Memory B cell (primary cell): Measurements from ENCODE around the gene SLMAP.
"Not testable (repeated sequence)": the region's sequence is repeated elsewhere in the genome, so short reads cannot be mapped to it uniquely, and the experiment has no call there.

ENCODE experiments used
- ATAC-seq: fragments of 150-1000 bp; cut with Tn5 transposase; 2 replicates; pipeline ENCODE4 v1.10.0; 2021; ENCODE audit warnings: low read depth, mild to moderate bottlenecking, moderate library complexity
- DNase-seq, 2 donors: peaks; one replicate each; pipeline ENCODE4 v3.0.0; 2022; ENCODE audit warnings: low spot score in 2 of 2
- H3K27ac Mint-ChIP-seq: one replicate; pipeline ENCODE4 v1.8.0; 2022; ENCODE audit warnings: mild to moderate bottlenecking, moderate library complexity, mixed read lengths
- H3K27me3 Mint-ChIP-seq: one replicate; pipeline ENCODE4 v1.8.0; 2022; ENCODE audit warnings: mixed read lengths
- H3K36me3 Mint-ChIP-seq: one replicate; pipeline ENCODE4 v1.8.0; 2022; ENCODE audit warnings: mild to moderate bottlenecking, mixed read lengths
- H3K4me1 Mint-ChIP-seq: one replicate; pipeline ENCODE4 v1.8.0; 2022; ENCODE audit warnings: mixed read lengths
- H3K4me3 Mint-ChIP-seq: one replicate; pipeline ENCODE4 v1.8.0; 2022; ENCODE audit warnings: mild to moderate bottlenecking, moderate library complexity, mixed read lengths
- H3K9me3 Mint-ChIP-seq: one replicate; pipeline ENCODE4 v1.8.0; 2022; ENCODE audit warnings: mixed read lengths

Gene SLMAP

DNA sequence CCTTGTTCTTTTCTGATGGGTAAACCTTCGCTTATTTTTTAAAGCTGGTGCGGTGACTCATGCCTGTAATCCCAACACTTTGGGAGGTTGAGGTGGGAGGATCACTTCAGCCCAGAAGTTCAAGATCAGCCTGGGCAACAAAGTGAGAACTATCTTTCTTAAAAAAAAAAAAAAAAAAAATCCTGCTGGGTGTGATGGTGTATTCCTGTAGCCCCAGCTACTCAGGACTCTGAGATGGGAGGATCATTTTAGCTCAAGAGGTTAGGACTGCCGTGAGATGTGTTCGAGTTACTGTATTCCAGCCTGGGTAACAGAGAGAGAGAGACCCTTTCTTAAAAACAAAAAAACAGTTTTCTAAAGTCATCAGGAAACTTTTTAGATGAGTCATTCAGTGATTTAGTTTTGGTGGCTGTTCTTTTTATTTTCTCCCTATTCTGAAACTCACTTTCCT, 37.7 kb downstream of the SLMAP start:
- H3K27ac Mint-ChIP-seq, result no peak overlapping the region
- H3K4me3 Mint-ChIP-seq, result no peak overlapping the region
- no peaks in the 10 kb centered on the region for H3K9me3 Mint-ChIP-seq
- peaks cover 2% of the 10 kb centered on the region for H3K36me3 Mint-ChIP-seq
- DNase-seq (no peak), ATAC-seq (no peak)
- no peaks in the 10 kb centered on the region for H3K27me3 Mint-ChIP-seq
- H3K4me1 Mint-ChIP-seq, result peaks cover 17% of the 10 kb centered on the region

DNA sequence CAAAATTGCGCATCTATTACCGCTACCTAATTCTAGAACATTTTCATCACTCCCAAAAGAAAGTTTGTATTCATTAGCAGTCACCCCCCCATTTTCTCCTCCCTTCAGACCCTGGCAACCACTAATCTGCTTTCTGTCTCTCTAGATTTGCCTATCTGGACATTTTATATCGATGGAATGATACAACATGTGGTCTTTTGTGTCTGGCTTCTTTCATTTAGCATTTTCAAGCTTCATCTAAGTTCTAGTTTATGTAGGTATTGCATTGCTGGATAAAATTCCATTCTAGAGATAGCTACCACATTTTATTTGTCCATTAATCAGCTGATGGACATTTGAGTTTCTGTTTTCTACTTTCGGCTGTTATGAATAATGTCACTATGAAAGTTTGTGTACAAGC, 38.4 kb downstream of the SLMAP start:
- Mint-ChIP-seq H3K27ac (no peak overlapping the region), H3K4me3 (no peak overlapping the region), H3K27me3 (no peaks in the 10 kb centered on the region), H3K4me1 (peaks cover 17% of the 10 kb centered on the region), H3K9me3 (no peaks in the 10 kb centered on the region), H3K36me3 (peaks cover 2% of the 10 kb centered on the region)
- no peak for DNase-seq
- ATAC-seq, result no peak

DNA sequence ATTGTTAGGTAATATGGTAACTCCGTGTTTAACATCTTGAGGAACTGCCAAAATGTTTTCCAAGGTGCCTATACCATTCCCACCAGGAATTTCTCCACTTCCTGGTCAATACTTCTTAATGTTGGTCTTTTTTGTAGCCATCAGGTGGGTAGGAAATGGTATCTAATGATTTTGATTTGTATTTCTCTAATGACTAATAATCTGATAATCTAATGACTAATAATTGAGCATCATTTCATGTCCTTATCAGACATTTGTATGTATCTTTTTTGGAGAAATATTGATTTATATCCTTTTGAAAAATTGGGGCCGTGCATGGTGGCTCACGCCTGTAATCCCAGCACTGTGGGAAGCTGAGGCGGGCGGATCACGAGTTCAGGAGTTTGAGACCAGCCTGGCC, 38.8 kb downstream of the SLMAP start:
- no peak overlapping the region for H3K4me3 Mint-ChIP-seq
- H3K4me1 Mint-ChIP-seq, result peaks cover 17% of the 10 kb centered on the region
- ATAC-seq, result no peak

DNA sequence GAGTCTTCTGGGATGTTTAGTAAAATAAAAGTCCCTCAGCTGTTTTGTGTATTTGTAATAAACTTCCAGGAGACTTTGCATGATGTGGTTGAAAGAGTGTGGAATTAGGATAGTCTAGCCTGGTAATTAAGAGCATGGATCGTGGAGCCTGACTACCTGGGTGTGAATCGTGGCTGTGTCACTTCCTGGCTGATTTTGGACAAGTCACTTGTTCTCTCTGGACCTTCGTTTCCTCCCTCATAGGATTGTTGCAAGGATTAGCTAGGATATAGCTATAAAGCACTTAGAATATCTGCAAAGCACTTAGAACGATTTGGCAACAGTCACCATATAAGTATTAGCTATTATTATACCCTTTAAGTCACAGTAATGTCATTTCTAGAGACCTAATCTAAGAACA, 40.2 kb downstream of the SLMAP start:
- Mint-ChIP-seq H3K27me3 (no peaks in the 10 kb centered on the region), H3K36me3 (peaks cover 4% of the 10 kb centered on the region), H3K4me1 (peaks cover 21% of the 10 kb centered on the region), H3K9me3 (no peaks in the 10 kb centered on the region), H3K4me3 (no peak overlapping the region), H3K27ac (peak overlapping the region; percentile 66)
- DNase-seq (no peak), ATAC-seq (no peak)

More for the DNA sequence above, 38.8 kb downstream of the SLMAP start:
- H3K27ac Mint-ChIP-seq, result no peak overlapping the region
- H3K9me3 Mint-ChIP-seq, result no peaks in the 10 kb centered on the region
- peaks cover 2% of the 10 kb centered on the region for H3K36me3 Mint-ChIP-seq
- no peak for DNase-seq
- H3K27me3 Mint-ChIP-seq, result no peaks in the 10 kb centered on the region

DNA sequence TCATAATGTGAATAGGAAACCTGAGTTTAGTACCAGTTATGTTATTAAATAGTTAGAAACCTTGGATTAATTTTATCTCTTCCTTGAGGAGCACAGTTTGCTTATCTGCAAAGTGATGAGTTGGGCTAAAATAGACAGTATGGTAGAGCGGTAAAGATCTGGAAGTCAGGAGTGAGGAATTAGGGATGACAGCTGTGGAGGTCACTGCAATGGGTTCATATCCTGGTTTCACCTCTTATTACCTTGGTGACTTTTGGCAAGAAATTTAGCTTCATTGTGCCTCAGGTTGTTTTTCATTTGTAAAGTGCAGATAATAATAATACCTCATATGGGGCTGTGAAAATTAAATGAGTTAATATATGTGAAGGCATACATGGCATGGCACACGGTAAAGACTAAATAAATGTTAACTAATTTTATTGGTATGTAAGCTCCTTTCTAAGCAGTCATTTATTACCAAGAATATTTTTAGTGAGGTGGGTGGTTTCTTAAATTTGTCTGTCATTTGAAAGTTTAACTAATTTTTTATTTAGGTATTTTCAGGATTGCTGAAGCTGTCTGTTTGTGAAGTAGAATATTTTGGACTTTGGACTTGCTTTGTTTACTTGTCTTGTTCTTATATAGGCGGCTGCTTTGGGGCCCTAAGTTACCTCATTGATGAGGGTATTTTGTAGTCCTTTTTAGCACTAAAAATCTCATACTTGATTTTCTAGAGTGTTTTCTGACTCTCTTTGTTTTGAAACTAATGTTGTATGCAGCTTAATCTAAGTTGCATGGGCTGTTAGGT, 41.8 kb downstream of the SLMAP start:
- Mint-ChIP-seq H3K27me3 (no peaks in the 10 kb centered on the region), H3K4me3 (no peak overlapping the region), H3K36me3 (peaks cover 4% of the 10 kb centered on the region), H3K4me1 (peaks cover 23% of the 10 kb centered on the region), H3K9me3 (no peaks in the 10 kb centered on the region), H3K27ac (peak overlapping the region; percentile 20)
- no peak for ATAC-seq
- no peak for DNase-seq

DNA sequence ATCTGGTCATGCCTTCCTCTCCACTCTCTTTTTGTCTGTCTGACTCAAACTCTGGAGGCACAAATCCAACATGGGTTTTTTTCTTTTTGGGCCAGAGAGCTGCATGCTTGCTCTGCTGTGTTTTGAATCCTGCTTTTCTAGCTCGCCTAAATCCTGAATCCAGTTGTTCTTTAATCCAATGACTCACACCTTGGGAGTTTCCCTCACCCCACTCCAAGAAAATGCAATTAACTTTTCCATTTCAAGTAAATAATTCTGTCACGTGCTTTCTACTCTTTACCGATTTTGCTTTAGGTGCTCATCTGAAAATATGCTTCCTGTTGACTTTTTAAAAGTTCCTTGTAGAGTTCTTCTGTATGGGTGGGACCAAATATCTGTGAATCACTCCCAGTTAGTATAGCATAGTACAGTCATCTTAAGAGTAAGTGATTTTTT, 47.6 kb downstream of the SLMAP start:
- DNase-seq (no peak), ATAC-seq (no peak)
- H3K4me1 Mint-ChIP-seq, result peaks cover 38% of the 10 kb centered on the region
- H3K4me3 Mint-ChIP-seq, result peak overlapping the region; percentile 43
- no peaks in the 10 kb centered on the region for H3K27me3 Mint-ChIP-seq
- peaks cover 2% of the 10 kb centered on the region for H3K36me3 Mint-ChIP-seq
- no peaks in the 10 kb centered on the region for H3K9me3 Mint-ChIP-seq
- peak overlapping the region; percentile 16 for H3K27ac Mint-ChIP-seq

DNA sequence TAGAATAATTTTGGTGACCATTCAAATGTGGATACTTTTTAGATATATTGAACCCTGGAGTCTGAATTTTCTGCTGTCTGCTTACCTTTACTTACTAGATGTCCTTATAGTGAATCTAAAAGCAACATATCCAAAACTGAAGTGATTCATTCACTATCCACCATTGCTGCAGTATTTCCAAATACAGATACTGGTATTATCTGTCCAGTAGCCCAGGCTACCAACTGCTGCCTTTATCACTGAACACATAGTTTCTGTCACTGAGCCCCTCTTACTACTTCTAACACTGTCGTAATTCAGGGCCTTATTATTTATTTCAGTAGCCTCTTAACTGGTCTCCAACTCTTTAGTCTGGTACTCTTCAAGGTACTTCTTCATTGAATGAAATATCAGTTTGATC, 49.2 kb downstream of the SLMAP start:
- Mint-ChIP-seq H3K4me3 (no peak overlapping the region), H3K36me3 (peaks cover 2% of the 10 kb centered on the region), H3K27me3 (no peaks in the 10 kb centered on the region), H3K4me1 (peaks cover 38% of the 10 kb centered on the region), H3K9me3 (no peaks in the 10 kb centered on the region), H3K27ac (peak overlapping the region; percentile 12)
- DNase-seq, result no peak
- no peak for ATAC-seq

DNA sequence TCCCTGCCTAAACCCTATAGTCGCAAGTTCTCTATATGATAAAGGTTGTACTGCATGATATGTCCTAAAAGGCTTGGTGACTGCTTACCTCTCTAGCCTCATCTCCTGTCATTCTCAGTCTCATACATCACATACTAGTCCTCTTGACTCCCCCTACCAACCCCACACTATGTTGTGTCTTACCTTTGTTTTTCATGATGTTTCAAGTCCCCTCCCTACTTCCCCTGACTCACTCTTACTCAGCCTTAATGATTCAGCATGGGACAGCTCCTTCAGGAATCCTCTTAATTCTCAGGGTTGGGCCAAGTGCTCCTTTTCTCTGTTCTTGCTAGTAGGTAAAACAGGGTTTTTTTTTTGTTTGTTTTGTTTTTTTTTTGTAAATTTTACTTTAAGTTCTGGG, 49.6 kb downstream of the SLMAP start:
- peaks cover 4% of the 10 kb centered on the region for H3K36me3 Mint-ChIP-seq
- no peaks in the 10 kb centered on the region for H3K27me3 Mint-ChIP-seq
- H3K4me1 Mint-ChIP-seq, result peaks cover 39% of the 10 kb centered on the region
- no peak for DNase-seq
- no peak for ATAC-seq
- H3K4me3 Mint-ChIP-seq, result no peak overlapping the region
- H3K27ac Mint-ChIP-seq, result peak overlapping the region; percentile 12
- no peaks in the 10 kb centered on the region for H3K9me3 Mint-ChIP-seq

DNA sequence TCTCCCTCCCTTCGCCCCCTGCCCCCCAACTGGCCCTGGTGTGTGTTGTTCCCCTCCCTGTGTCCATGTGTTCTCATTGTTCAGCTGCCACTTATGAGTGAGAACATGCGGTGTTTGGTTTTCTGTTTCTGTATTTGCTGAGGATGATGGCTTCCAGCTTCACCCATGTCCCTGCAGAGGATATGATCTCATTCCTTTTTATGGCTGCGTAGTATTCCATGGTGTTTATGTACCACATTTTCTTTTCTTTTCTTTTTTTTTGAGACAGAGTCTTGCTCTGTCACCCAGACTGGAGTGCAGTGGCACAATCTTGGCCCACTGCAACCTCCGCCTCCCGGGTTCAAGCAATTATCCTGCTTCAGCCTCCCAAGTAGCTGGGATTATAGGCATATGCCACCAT, 50.1 kb downstream of the SLMAP start:
- H3K27ac Mint-ChIP-seq, H3K9me3 Mint-ChIP-seq, ATAC-seq, H3K27me3 Mint-ChIP-seq, DNase-seq, H3K36me3 Mint-ChIP-seq, H3K4me3 Mint-ChIP-seq: not testable (repeated sequence)
- peaks cover 37% of the 10 kb centered on the region for H3K4me1 Mint-ChIP-seq

DNA sequence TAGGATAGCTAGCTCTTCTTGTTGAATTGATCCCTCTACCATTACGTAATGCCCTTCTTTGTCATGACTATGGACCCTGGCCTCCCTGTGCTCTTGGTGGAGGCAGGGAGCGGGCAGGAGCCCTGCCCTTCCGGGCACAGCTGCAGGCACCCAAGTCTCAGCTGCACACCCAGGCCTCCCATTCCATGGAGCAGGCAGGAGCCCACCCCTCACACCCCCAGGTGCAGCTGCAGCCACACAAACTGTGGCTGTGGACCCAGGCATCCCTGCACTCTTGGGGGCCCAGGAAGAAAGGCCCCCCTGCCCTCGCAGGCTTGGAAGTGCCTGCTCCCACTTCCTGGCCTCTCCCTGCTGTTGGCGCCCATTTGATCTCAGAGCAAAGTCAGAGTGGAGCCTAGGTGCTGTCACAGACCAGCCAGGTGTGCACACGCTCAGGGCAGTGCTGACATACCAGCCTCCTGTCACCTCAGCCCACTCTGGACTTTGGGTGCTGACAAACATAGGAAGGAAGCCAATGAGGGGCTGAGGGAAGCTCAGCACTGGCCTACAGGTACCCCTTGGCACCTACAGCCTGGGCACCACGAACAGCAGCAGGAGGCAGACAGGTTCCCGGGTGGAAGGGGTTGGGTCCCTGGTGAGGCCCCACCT, 53.0 kb downstream of the SLMAP start:
- H3K27me3 Mint-ChIP-seq, result no peaks in the 10 kb centered on the region
- no peak overlapping the region for H3K27ac Mint-ChIP-seq
- ATAC-seq, result no peak
- peaks cover 11% of the 10 kb centered on the region for H3K36me3 Mint-ChIP-seq
- H3K4me3 Mint-ChIP-seq, result no peak overlapping the region
- DNase-seq, result no peak
- H3K9me3 Mint-ChIP-seq, result peaks cover 5% of the 10 kb centered on the region
- peaks cover 27% of the 10 kb centered on the region for H3K4me1 Mint-ChIP-seq

DNA sequence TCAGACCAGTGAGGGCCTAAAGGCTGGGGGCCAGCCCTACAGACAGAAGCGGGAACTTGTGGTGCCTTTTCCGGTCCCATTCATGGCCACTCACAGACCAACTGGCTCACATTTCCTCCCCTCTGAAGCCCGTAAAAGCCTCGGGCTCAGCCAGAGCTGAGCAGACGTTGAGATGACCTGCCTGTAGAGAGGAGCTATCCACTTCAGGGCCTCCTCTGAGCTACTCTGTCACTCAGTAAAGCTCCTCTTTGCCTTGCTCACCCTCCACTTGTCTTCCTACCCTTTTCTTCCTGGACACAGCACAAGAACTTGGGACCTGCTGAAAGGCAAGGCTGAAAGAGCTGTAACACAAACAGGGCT, 53.5 kb downstream of the SLMAP start:
- H3K4me3 Mint-ChIP-seq, result no peak overlapping the region
- ATAC-seq (no peak), DNase-seq (no peak)
- H3K27me3 Mint-ChIP-seq, result no peaks in the 10 kb centered on the region
- peaks cover 11% of the 10 kb centered on the region for H3K36me3 Mint-ChIP-seq
- H3K9me3 Mint-ChIP-seq, result peaks cover 5% of the 10 kb centered on the region
- H3K4me1 Mint-ChIP-seq, result peaks cover 28% of the 10 kb centered on the region
- no peak overlapping the region for H3K27ac Mint-ChIP-seq

DNA sequence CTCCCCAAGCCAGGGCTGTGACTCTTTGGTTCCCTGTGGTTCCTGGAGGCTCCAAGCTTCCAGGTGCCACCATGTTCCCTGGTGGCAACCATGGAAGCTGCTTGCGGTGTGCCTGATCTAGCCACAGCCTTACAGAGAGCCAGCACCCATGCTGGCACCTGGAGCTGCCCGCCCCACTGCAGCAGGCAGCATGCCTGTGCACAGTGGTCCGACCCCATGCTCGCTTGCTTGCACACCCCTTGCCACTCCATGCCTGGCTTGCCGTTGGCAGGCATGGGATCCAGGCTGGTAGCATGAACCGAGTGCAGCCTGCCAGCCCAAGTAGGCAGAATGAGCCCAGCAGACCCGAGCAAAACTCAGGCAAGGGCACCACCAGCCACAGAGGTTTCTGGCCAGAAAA, 53.9 kb downstream of the SLMAP start:
- ATAC-seq (no peak), DNase-seq (no peak)
- H3K4me1 Mint-ChIP-seq, result peaks cover 26% of the 10 kb centered on the region
- H3K27me3 Mint-ChIP-seq, result no peaks in the 10 kb centered on the region
- H3K9me3 Mint-ChIP-seq, result peaks cover 5% of the 10 kb centered on the region
- no peak overlapping the region for H3K27ac Mint-ChIP-seq
- no peak overlapping the region for H3K4me3 Mint-ChIP-seq
- peaks cover 11% of the 10 kb centered on the region for H3K36me3 Mint-ChIP-seq

DNA sequence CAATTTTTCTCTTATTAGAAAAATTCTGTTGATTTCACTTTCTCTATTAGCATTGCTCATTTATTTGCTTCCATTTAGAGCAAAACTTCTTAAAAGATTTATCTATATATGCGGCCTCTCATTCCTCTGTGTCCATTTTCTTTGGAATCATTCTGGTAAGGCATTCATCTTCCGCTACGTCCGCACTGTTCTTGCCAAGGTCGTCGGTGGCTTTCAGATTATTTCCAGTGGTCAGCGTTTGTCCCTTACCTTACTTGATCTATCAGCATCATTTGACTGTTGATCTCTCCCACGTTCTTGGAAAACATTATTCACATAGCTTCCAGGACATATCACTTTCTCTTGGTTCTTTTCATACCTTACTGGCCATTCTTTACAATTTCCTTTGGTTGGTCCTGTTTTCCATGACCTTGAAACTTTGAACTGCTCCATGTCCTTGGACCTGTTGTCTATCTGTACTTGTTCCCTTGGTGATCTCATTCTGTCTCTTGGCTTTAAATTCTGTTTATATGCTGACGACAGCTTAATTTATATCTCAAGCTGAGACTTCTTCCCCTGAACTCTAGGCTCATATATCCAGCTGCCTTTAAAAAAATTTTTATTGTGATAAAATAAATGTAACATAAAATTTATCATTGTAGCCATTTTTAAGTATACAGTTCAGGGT, 54.5 kb downstream of the SLMAP start:
- H3K27me3 Mint-ChIP-seq, result no peaks in the 10 kb centered on the region
- no peak for ATAC-seq
- H3K4me1 Mint-ChIP-seq, result peaks cover 26% of the 10 kb centered on the region
- DNase-seq, result no peak
- no peak overlapping the region for H3K27ac Mint-ChIP-seq
- H3K9me3 Mint-ChIP-seq, result peaks cover 5% of the 10 kb centered on the region
- H3K36me3 Mint-ChIP-seq, result peaks cover 11% of the 10 kb centered on the region
- no peak overlapping the region for H3K4me3 Mint-ChIP-seq

DNA sequence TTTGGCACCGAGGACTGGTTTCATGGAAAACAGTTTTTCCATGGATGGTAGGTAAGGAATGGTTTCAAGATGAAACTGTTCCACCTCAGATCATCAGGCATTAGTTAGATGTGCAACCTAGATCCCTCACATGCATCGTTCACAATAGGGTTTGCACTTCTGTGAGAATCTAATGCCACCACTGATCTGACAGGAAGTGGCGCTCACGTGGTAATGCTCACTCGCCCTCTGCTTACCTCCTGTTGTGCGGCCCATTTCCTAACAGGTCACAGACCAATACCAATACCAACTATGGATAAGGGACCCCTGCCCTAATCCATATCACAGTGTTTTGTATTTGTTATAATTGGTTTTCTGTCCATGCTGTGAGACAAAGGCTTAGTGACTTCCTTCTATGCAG, 58.9 kb downstream of the SLMAP start:
- DNase-seq, result peak in 1 of 2 donors; percentile 14
- ATAC-seq, result peak; percentile 82
- Mint-ChIP-seq H3K4me3 (no peak overlapping the region), H3K36me3 (peaks cover 11% of the 10 kb centered on the region), H3K4me1 (peaks cover 21% of the 10 kb centered on the region), H3K9me3 (peaks cover 5% of the 10 kb centered on the region), H3K27ac (no peak overlapping the region), H3K27me3 (no peaks in the 10 kb centered on the region)
